Measurements from ENCODE around the gene HIBCH.
"Not testable (repeated sequence)": the region's sequence is repeated elsewhere in the genome, so short reads cannot be mapped to it uniquely, and the experiment has no call there.

Gene HIBCH

GRCh38 chr2:190159453-190159852 is 160.2 kb downstream of the HIBCH start:
- no peak overlapping the region for H3K4me3 ChIP-seq (ENCODE audit: insufficient read length, low read depth)
- H3K27me3 ChIP-seq (ENCODE audit: insufficient read depth, insufficient read length): no peaks in the 10 kb centered on the region
- H3K4me1 ChIP-seq (ENCODE audit: insufficient read depth, insufficient read length): no peaks in the 10 kb centered on the region
- DNase-seq (ENCODE audit: low read depth, low spot score): no peak
- TF ChIP-seq YY1 (IDR thresholded peaks at IDR 0.05; ENCODE audit: insufficient read depth, insufficient read length) (no peak), SUZ12 (IDR thresholded peaks at IDR 0.05; ENCODE audit: extremely low read depth, insufficient read depth, insufficient read length) (no peak), ZNF274 (IDR thresholded peaks at IDR 0.05; ENCODE audit: low read depth, low read length) (no peak)
- H3K9me3 ChIP-seq (ENCODE audit: insufficient read depth, low read length): no peaks in the 10 kb centered on the region
- no peaks in the 10 kb centered on the region for H3K36me3 ChIP-seq (ENCODE audit: insufficient read depth, insufficient read length, low read length)
- no peak overlapping the region for H3K9ac ChIP-seq (ENCODE audit: insufficient read length, low read depth)

- Histone ChIP-seq H3K9me3 (ENCODE audit: insufficient read depth, low read length) (no peaks in the 10 kb centered on the region), H3K27me3 (ENCODE audit: insufficient read depth, insufficient read length) (no peaks in the 10 kb centered on the region), H3K9ac (ENCODE audit: insufficient read length, low read depth) (no peak overlapping the region), H3K36me3 (ENCODE audit: insufficient read depth, insufficient read length, low read length) (no peaks in the 10 kb centered on the region), H3K4me1 (ENCODE audit: insufficient read depth, insufficient read length) (no peaks in the 10 kb centered on the region), H3K4me3 (ENCODE audit: insufficient read length, low read depth) (no peak overlapping the region)
- DNase-seq (ENCODE audit: low read depth, low spot score): peak; percentile 63
- TF ChIP-seq YY1 (IDR thresholded peaks at IDR 0.05; ENCODE audit: insufficient read depth, insufficient read length) (no peak), ZNF274 (IDR thresholded peaks at IDR 0.05; ENCODE audit: low read depth, low read length) (no peak), SUZ12 (IDR thresholded peaks at IDR 0.05; ENCODE audit: extremely low read depth, insufficient read depth, insufficient read length) (no peak)
These were observed 160.7 kb downstream of the HIBCH start for GRCh38 chr2:190158798-190159434.

- H3K9ac ChIP-seq (ENCODE audit: insufficient read length, low read depth); DNase-seq (ENCODE audit: low read depth, low spot score); H3K4me3 ChIP-seq (ENCODE audit: insufficient read length, low read depth); H3K27me3 ChIP-seq (ENCODE audit: insufficient read depth, insufficient read length); H3K4me1 ChIP-seq (ENCODE audit: insufficient read depth, insufficient read length); H3K36me3 ChIP-seq (ENCODE audit: insufficient read depth, insufficient read length, low read length); H3K9me3 ChIP-seq (ENCODE audit: insufficient read depth, low read length): not testable (repeated sequence)
These were observed 161.8 kb downstream of the HIBCH start for GRCh38 chr2:190157613-190158528.

DNA sequence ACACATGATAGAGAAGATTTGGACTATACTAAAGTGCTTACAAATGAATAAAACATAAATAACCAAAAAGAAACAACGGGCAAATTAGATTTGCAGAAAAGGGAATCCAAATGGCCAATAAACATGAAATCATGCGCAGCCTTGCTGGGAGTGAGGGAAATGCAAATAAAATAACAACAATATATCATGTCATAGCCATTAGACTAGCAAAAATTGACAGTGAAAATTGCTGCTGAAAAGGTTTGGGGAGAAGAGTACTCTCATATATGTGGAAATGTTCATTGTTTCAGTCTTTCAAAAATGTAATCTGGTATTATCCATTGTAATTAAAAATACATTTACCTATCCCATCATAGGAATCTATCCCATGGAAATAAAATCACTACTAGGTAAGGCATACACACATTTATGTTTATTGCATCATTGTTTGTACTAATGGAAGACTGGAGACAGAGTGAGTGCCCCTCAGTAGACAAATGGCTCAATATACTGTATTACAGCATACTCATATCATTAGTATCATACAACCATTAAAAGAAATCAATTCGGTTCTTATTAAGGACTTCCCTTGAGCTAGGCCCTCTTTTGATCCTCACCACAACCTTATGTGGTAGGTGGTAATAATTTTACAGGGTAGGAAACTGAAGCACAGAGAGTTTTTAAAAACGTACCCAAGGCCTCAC is 163.0 kb downstream of the HIBCH start:
- H3K27me3 ChIP-seq (ENCODE audit: insufficient read depth, insufficient read length): no peaks in the 10 kb centered on the region
- no peaks in the 10 kb centered on the region for H3K9me3 ChIP-seq (ENCODE audit: insufficient read depth, low read length)
- no peaks in the 10 kb centered on the region for H3K4me1 ChIP-seq (ENCODE audit: insufficient read depth, insufficient read length)
- no peak for TF ChIP-seq SUZ12 (IDR thresholded peaks at IDR 0.05; ENCODE audit: extremely low read depth, insufficient read depth, insufficient read length)
- TF ChIP-seq YY1 (IDR thresholded peaks at IDR 0.05; ENCODE audit: insufficient read depth, insufficient read length): no peak
- TF ChIP-seq ZNF274 (IDR thresholded peaks at IDR 0.05; ENCODE audit: low read depth, low read length): no peak
- H3K36me3 ChIP-seq (ENCODE audit: insufficient read depth, insufficient read length, low read length): no peaks in the 10 kb centered on the region
- DNase-seq (ENCODE audit: low read depth, low spot score): no peak
- H3K9ac ChIP-seq (ENCODE audit: insufficient read length, low read depth): no peak overlapping the region
- H3K4me3 ChIP-seq (ENCODE audit: insufficient read length, low read depth): no peak overlapping the region
